Muscle of arm (tissue), 12 donors: ENCODE data around the gene SYNDIG1. TPM values are rescaled to one million over a fixed set of nuclear protein-coding genes. Genes with fewer than 3 reads are reported as not detected.

Experiments
- DNase-seq: peaks from one replicate; pipeline ENCODE4 v3.0.0-alpha.2; 2013
- polyA plus RNA-seq, 12 donors: library from polyadenylated mRNA; unstranded; fragments of 120-200 nt; gene quantifications; one replicate each; pipeline ENCODE4 v1.2.1, GENCODE V29; 2013; ENCODE audit not compliant: insufficient read length in 12 of 12

Gene SYNDIG1
- polyA plus RNA-seq, 12 donors, result 2.5 to 4.5 (median 4.0) TPM; not detected in 2

DNA sequence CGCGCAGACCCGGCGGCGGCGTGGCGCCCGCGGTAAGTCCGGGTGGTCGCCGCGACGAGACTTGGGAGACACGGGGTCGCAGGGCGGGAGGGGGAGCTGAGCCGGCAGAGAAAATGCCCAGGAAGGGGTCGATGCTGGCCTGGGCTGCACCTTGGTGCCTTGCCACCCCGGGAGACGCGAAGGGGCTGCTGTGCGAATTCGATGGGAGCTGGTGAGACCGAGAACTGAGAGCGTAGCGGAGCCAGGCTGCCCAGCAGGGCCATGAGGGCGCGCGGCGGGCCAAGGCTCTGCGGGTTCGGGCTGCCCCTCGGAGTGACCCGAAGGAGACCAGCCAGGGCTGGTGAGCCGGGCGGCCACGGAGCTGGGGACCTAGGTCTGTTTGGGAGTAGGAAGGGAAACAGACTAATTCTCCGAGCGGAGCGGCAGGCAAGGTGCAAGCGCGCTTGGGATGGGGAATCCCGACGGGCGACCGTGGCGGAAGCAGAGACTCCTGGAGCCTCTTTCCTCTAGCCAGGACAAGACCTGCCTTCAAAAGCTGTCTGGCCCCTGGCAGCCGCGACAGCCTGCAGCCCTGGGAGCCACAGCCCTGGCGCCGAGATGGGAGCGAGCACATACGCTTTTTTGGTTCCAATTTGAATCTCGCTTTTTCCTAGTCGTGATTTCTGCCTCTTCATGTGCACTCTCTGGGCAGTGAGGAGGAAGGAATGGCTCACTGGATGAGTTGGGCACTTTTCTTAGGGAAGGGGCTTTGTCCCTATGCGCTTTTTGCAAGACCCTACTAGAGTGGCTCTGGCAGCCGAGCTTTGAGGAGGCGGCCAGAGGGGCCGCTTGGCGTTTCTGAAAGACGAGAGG lies 691 bp downstream of the SYNDIG1 start:
- DNase-seq, result peak; percentile 20

DNA sequence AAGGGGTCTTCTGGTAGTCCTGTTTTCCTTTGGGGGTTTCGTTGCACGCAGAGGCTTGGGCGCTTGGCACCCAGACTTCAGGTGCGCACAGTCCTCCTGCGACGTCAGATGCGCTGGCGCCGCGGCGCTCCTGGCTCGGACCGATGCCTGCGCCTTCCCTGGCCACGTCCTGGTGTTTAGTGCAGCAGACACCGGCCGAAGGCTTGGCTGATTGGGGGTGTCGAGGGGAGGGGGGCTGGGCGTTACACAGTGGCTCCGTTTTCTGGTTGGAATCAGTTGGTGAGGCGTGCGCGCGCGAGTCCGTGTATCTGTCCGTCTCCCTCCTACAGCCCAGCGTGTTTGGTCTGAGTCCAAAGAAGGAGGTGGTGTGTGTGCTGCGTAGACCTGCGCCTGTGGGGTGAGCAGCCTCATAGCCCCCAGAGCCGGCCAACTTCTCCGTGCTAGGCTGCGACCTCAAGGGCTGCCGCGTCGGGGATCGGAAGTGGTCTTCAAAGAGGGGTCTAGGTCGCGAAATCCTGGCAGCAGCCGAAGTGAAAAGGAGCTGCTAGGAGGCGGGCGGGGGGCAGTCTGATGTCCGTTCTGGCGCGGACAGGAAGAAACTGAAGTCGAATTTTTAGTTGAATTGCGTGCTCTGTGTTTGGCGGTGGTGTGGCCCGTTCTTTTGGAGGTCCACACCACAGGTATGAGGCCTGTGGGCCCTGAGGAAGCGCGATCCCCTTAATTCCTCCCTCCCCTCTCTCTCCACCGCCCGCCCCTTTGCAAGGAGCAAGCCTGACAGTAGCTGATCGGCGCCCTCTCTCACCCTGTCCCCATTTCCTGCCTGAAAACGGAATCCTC lies 1.5 kb downstream of the SYNDIG1 start:
- peak; percentile 12 for DNase-seq

DNA sequence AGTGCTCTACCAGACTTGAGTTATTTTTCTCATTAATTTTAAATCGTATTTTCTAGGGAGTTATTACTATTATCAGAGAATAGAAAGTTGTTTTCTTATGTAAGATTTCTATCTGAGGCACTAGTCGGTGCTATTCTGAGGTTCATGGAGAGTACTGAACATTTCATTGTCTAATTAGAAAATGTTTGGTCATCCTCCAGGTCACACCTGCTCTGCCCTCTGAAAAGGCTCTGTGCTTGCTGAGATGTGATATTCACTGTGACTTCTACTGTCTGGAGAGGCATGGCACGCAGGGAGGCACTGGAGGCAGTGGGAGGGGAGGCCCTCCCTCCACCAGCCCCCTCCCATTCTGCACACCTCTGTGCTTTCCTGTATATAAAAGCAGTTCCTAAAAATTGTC lies 3.0 kb downstream of the SYNDIG1 start:
- no peak for DNase-seq

DNA sequence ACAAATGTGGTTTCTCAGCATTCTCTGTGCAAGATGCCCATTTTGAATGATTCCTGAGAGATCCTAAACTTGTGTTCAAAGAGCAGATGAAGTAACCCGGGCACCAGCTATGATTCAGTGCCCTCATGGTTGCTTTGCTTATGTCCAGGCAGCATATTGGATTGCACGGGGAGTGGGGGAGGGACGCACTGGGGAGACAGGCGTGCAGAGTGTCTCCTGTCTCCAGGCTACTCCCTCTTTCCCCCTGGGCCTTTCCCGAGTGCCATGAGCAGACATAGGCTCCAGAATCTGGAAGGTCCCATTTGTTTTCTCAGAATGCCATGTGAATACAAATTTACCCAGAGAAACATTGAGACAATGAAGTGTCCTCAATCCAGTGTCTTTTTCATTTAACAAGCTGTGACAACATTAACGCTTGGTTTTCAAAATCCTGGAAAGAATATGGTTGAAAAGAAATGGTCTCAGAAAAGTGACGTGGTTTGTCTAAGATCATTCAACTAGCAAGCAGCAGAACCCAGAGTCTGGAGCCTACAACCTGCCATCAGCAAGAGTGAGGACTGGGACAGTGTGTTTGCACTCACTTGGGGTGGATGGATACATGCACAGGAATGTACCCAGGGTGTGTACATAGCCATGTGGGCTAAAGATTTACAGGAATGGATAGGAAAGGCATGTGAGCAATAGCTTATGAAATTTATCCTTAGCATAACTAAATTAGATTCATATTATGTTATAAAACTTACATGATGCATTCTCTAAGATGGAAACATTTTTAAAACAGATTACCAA lies 4.2 kb downstream of the SYNDIG1 start:
- no peak for DNase-seq

DNA sequence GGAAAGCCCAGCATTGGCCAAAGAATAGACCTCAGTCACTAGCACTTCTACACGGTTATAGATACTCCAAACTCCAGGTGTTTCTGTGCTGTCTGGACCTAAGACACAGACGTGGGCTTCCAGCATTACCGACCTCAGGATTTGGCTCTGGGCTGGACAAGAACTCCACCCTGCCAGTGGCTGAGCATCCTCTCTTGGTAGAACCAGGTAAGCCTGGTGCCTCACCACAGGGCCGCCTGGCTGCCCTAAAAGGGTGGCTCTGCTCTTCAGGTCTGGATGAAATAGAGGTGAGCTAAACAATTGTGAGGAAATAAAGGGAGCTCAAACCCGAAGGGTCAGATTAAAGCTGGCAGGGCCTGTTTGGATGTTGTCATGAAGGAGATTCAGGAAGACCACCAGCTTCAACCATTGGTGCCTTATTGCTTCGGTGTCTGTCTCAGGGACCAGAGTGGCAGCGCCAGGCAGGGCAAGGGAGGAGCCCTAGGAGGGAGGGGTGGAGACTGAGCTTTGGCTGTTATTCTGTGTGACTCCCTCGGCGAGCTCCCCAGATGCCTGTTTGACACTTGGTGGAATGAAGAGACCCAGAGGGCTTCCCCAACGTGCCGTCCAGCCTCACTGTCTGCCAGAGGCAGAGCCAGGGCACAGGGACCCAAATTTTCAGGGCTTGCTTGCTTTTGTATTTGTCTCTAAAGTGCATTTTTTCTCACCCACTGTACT lies 8.6 kb downstream of the SYNDIG1 start:
- DNase-seq, result no peak

DNA sequence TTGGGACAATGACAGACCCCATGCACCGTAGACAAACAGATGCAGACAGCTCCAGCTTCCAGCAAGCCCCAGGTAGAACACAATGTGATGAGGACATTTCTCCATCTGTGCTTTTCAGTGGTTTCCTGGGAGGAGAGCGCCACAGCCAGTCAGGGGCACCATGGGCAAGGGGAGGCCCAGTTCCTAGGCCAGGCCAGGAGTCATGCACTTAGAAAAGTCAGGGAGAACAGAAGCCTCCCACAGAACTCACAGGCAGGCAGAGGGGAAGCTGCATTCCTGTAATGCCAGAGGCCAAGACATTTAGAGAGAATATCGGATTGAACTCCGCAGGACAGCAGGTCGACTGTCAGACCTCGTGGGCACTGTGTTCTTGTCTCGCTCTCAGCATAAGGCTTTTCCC lies 9.2 kb downstream of the SYNDIG1 start:
- no peak for DNase-seq

DNA sequence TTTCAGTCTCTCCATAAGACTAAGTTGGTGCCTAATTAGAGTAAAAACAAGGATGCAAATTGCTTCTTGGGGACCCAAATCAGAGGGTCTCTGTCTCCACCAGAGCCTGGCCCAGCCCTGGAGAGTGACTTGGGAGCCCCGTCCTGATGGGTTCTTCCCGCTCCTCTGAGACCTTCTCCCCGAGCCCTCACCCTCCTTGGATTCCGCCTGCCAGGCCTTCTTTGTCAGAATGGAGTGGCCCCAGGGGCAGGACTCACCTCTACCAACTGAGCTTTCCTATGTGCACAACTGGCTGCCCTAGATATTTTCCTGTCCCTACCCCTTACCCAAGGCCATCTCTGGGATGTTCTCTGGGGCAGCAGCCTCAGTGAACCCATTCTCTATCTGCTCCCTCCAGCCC lies 9.7 kb downstream of the SYNDIG1 start:
- no peak for DNase-seq

DNA sequence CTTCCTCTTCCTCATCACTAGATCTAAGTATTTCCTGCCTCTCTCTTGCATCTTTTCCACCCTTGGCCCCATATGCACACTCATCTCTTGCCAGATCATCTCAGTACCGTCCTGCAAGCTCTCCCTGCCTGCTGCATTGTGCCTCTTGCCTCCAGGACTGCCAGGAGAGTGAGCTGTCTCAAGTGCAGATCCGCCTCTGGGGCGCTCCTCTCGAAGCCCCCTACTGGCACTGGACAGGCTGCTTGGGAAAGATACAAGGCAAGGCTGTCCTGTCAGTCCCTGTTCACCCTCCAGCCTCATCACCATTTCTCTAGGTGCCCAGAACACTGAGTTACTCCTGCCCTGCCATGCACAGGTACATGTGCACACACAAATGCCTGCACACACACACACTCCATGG lies 10.2 kb downstream of the SYNDIG1 start:
- no peak for DNase-seq

DNA sequence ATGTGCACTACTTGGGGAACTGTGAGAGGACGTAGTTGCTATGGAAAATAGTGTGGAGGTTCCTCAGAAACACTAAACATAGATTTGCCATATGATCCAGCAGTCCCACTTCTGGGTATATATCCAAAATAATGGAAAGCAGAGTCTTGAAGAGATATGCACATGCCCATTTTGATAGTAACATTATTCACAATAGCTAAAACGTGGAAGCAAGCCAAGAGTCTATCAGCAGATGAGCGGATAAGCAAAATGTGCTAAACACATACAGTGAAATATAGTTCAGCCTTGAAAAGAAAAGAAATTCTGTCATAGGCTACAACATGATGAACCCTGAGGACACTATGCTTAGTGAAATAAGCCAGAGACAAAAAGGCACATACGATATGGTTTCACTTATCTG lies 11.1 kb downstream of the SYNDIG1 start:
- DNase-seq, result no peak

DNA sequence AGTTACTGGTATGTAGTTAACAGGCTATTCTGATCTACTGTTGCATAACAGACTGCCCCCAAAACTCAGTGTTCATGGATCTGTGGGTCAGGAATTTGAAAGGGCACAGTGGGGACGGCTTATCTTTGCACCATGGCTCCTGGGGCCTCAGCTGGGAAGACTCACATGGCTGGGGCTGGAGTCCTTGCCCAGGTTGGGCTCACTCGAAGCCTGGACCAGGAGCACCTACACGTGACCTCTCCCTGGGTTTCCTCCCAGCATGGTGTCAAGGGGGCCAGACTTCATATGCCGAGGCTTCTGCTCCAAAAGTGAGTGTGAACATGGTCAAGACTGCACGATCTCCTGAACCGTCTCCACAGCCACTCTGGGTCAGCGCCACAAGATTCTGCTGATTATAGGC lies 11.7 kb downstream of the SYNDIG1 start:
- no peak for DNase-seq

DNA sequence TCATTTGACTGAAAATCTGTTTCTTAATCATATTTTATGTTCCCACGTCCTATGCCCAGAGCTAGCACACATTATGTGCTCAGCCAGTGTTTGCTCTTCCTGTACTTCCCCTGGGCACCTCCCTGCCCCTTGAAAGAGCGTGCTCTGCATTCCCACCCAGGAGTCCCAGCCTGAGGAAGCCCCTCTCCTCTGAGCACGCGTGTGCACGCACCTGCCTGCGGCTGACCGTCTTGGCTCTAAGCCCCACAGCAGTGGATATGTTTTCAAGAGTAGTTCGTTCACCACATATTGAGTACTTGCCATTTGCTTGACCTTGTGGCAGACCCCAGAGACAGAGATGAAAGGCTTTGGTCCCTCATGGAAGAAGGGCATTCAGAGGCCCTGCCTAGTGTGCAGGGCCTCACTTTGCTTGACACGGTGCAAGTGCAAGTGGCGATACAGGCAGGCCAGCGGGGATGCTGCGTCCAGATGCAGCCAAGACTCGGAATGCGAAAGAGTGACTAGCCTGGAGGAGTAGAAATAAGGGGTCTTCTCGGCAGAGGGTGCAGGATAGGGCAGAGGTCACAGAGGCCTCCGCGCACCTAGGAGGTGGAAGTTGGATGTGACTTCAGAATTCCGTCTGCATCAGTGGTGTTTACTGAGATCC lies 14.1 kb downstream of the SYNDIG1 start:
- DNase-seq, result no peak

DNA sequence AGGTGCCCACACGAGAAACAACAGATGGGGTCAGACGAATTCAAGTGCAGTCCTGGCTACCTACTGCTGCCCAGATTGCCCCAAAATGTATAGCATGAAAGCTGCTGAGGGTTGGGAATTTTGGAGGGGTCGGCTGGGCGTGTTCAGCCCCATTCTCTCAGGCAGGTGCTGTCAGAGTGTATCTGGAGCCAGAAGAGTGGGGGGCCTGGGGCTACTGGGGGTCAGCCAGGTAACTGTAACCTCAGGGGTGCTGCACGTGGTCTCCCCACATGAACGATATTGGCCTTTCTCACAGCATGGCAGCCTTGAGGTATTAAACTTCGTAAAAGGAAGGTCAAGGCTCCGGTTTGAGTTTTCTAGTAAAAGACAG lies 14.6 kb downstream of the SYNDIG1 start:
- no peak for DNase-seq

DNA sequence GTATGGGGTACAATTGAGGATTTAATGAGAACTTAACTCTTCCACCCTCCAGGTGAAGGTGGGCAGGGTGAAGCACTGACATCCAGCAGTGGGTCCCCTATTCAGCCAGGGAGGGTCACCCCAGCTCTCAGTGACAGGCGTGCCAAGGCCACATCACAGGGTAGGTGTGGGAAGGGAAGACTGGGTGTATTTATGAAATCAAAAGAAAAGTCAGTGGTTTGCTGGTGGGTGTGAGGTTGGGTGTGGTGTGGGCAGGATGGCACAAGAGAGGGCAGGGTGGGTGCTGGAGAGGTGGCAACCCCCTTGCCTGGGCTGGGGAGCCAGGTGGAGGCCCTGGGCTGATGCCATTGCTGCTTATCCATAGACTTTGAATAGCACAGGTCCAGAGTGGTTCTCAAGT lies 16.6 kb downstream of the SYNDIG1 start:
- DNase-seq, result no peak

DNA sequence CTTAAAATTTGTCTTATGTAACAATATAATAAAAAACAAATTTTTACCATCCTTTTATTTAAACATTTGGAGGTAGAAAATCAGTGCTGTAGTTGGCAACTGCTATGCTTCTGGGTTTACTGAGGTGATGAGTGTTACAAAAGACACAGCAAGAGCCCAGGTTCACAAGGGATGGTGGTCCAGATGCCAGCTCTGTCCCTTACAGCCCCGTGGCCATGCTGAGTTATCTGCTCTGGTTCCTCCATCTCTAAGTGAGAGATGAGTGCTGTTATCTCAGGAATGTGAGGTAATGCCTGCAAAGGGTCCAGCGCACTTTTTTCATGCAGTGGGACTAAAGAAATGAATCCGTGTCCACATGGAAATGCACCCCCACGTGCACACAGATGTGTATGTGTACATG lies 17.8 kb downstream of the SYNDIG1 start:
- DNase-seq, result no peak

DNA sequence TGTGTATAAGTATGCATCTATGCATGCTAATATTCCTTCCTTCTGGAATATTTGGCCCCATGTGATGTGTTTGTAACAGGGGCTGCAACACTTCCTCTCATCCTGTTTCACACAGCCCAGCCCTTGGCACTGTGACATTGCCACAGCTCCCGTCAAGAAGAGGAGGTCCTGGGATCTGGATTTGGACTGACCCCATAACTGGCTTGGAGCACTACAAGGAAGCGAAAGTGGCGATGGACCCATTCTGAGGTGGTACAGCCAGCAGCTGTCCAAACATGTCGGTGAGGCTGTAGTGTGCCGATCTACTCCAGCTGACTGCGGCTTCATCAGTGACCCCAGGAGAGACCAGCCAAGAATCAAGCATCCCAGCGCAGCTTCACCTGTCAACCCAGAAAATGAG lies 18.2 kb downstream of the SYNDIG1 start:
- no peak for DNase-seq

DNA sequence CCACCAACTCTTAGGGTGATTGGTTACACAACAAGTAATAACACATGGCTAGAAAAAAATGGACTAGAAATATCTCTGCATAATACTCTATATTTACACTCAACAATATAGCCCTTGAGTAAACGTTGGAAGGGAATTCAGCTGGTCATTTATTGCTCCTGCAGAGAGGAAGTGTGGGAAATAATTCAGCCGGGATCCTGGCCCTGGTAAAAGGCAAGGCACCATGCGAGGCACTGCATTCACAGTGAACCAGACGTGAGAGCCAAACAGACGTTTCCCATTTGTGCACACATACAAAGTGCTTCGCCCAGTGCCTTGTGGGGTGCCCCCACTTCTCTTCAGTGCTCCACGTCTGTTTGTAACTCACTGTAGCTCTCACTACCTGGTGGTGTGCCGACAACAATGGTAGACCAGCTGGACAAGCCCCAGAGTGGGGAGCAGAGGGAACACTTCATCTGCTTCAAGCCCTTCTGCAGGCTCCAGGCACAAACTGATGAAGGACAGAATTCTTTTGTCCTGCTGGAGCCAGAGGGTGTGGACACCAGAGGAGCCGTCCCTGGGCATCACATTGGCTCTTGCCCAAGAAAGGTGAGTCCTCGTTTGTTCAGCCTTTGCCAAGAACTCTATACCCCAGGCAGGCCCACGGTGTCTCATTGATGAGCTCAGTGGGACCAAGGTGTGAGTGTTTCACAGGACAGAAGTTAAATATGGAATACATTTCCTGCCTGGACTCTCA lies 18.8 kb downstream of the SYNDIG1 start:
- DNase-seq, result no peak

DNA sequence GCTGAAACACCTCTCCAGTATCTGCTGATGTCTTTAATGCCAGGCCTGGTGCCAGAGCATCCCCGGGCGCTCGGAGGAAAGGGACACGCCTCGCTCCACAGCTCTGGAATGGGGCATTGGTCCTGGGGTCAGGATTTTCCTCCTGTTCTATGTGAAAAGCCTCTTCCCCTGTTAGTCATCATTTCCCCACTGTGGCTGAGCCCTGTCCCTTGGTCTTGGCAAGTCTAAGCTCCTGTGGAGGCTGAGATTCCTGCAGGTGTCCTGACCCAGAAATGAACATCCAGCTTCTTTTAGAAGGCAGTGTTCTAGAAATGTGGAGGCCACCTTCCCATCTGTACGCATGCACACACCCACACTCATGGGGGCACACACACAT lies 19.4 kb downstream of the SYNDIG1 start:
- DNase-seq, result no peak

DNA sequence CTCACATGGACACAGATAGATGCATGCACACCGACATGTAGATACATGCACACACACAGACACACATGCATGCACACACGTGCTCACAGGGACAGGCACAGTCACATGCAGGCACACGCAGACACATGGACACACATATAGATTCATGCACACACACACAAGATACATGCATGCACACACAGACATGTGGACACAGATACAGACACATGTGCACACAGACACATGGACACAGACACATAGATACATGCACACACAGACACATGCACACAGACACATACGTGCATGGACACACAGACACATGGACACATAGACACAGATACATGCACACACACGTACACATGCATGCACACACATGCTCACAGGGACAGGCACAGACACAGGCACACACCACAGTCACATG lies 19.8 kb downstream of the SYNDIG1 start:
- DNase-seq, result no peak

DNA sequence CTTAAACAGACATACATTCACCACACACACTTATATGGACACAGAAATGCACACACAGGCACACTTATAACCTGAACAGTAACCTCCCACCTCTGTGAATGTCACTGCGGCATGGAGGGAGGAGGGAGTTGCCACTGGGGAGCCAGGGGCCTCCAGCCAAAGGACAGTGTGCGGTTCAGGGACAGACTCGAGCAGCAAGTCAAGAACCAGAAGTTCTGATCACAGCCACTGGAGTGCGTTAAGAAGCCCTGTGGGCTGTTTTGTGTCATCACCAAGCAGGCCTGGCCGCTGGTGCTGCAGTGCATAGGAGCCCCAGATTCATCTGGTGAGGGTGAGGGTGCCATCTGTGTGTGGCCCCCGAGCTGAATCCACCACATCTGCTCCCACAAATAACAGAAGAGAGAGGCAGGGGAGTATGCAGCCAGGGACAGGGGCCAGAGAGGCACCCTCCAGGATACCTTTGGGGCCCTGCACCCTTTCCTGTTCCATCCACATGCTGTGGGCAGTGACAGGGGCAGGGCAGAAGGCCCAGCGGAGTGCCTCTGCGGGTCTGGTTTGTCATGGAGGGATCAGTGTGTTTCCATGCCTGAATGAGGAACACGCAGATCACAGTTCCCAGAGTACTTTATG lies 20.3 kb downstream of the SYNDIG1 start:
- no peak for DNase-seq

DNA sequence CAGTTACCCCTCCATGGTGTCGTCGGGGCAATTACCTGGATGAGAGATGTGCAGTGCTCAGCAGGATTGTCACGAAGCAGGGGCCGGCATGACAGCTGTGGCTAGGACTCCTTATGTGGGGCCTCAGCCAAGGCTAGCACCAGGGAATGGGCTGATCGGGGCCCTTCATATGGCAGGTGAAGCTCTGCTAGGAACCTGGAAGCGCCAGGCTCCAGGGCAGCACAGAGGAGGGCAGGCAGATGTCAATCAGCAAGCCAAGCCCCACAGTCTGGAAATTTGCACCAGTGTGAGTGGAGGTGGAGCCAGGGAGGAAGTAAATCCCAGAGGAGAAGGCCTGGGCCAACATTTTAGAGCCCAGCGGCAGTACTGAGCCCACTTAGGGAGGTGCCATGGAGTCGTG lies 21.2 kb downstream of the SYNDIG1 start:
- no peak for DNase-seq
